PC-3 (cell line): ENCODE measurements around the gene GTF2A2.

Experiments
- EZH2 ChIP-seq: fragments of 300-600 bp; sonication (generic); IDR thresholded peaks from one replicate; pipeline ENCODE4 v1.6.1; 2017; ENCODE audit warnings: antibody characterized with exemption, mild to moderate bottlenecking, low read length; ENCODE audit not compliant: unreplicated experiment
- TF ChIP-seq, protein P1 (sequence below): fragments of 300-600 bp; sonication (generic); conservative IDR thresholded peaks from 2 replicates; pipeline ENCODE4 v1.5.1; 2017; ENCODE audit warnings: antibody characterized with exemption, low read depth, mild to moderate bottlenecking, low read length

DNA sequence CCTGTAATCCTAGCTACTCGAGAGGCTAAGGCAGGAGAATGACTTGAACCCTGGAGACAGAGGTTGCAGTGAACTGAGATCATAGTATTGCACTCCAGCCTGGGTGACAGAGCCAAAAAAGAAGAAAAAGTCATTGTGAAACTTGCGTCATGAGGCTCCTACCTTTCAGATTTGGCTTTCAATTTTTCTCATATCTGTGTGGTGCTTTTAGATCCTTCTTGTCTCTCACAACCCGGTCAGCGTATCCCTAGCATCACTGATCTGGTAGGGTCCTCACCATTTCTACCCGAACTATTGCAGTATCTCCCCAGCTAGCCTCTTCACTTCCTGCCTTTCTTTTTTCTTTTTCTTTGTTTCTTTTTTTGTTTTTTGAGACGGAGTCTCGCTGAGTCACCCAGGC lies 67.3 kb downstream of the GTF2A2 start:
- TF ChIP-seq, protein P1, sequence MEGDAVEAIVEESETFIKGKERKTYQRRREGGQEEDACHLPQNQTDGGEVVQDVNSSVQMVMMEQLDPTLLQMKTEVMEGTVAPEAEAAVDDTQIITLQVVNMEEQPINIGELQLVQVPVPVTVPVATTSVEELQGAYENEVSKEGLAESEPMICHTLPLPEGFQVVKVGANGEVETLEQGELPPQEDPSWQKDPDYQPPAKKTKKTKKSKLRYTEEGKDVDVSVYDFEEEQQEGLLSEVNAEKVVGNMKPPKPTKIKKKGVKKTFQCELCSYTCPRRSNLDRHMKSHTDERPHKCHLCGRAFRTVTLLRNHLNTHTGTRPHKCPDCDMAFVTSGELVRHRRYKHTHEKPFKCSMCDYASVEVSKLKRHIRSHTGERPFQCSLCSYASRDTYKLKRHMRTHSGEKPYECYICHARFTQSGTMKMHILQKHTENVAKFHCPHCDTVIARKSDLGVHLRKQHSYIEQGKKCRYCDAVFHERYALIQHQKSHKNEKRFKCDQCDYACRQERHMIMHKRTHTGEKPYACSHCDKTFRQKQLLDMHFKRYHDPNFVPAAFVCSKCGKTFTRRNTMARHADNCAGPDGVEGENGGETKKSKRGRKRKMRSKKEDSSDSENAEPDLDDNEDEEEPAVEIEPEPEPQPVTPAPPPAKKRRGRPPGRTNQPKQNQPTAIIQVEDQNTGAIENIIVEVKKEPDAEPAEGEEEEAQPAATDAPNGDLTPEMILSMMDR: no peak
- no peak for TF ChIP-seq EZH2
